ENCODE results near the gene ZNF598. TPM values are rescaled to one million over a fixed set of nuclear protein-coding genes. Genes with fewer than 3 reads are reported as not detected.
A peak's percentile ranks its signal among the peaks of the same experiment; 100 is the strongest.

Gene ZNF598
- total and polyA plus RNA-seq, 2 donors from 2014 or later: 14.3 to 34.9 TPM

- intact Hi-C loops (cut with DNase I): loop anchor here (10.0 kb wide), 1 partner anchor 119 kb away; the partner anchor contains the start of gene RAB26
- FAIRE-seq: no peak
- H3K4me1 ChIP-seq (ENCODE audit: control insufficient read depth in 2 of 3, insufficient read depth in 2 of 3, low read depth in 1 of 3, low read length in 3 of 3): peaks cover 0 to 41% (median 0%) of the 10 kb centered on the region in 3 donors
- no peaks in the 10 kb centered on the region for H3K36me3 ChIP-seq (ENCODE audit: control insufficient read depth in 2 of 3, insufficient read depth in 3 of 3, low read length in 3 of 3)
- H3K4me3 ChIP-seq (ENCODE audit: low read length in 3 of 3): peak overlapping the region in 2 of 3 donors; percentile 53 to 56
- peak overlapping the region in 2 of 3 donors; percentile 51 to 60 for H3K9ac ChIP-seq (ENCODE audit: low read length in 3 of 3)
- H3K9me3 ChIP-seq (ENCODE audit: control insufficient read depth in 2 of 3, insufficient read depth in 1 of 3, low read length in 3 of 3): no peaks in the 10 kb centered on the region
- H3K27me3 ChIP-seq (ENCODE audit: control insufficient read depth, insufficient read depth, low read length): no peaks in the 10 kb centered on the region
- H3K27ac ChIP-seq (ENCODE audit: low read depth in 2 of 2, low read length in 2 of 2): peak overlapping the region; percentile 30 to 43
- TF ChIP-seq CTCF (IDR thresholded peaks at IDR 0.05; ENCODE audit: borderline replicate concordance, extremely low read depth, insufficient read depth): no peak
- peak in 1 of 5 donors; percentile 73 for DNase-seq
Measured at GRCh38 chr16:2025878-2026460, 16.3 kb upstream of the ZNF598 start.

GRCh38 chr16:2025251-2025650, 15.6 kb upstream of the ZNF598 start:
- DNase-seq (peak in 1 of 5 donors; percentile 77), FAIRE-seq (no peak)
- TF ChIP-seq CTCF (IDR thresholded peaks at IDR 0.05; ENCODE audit: borderline replicate concordance, extremely low read depth, insufficient read depth): no peak
- peaks cover 0 to 41% (median 0%) of the 10 kb centered on the region in 3 donors for H3K4me1 ChIP-seq (ENCODE audit: control insufficient read depth in 2 of 3, insufficient read depth in 2 of 3, low read depth in 1 of 3, low read length in 3 of 3)
- intact Hi-C loops (cut with DNase I): loop anchor here (10.0 kb wide), 1 partner anchor 120 kb away; the partner anchor contains the start of gene RAB26
- no peak overlapping the region for H3K9ac ChIP-seq (ENCODE audit: low read length in 3 of 3)
- no peaks in the 10 kb centered on the region for H3K36me3 ChIP-seq (ENCODE audit: control insufficient read depth in 2 of 3, insufficient read depth in 3 of 3, low read length in 3 of 3)
- no peaks in the 10 kb centered on the region for H3K27me3 ChIP-seq (ENCODE audit: control insufficient read depth, insufficient read depth, low read length)
- H3K4me3 ChIP-seq (ENCODE audit: low read length in 3 of 3): no peak overlapping the region
- H3K27ac ChIP-seq (ENCODE audit: low read depth in 2 of 2, low read length in 2 of 2): no peak overlapping the region
- no peaks in the 10 kb centered on the region for H3K9me3 ChIP-seq (ENCODE audit: control insufficient read depth in 2 of 3, insufficient read depth in 1 of 3, low read length in 3 of 3)

- Histone ChIP-seq H3K4me1 (ENCODE audit: control insufficient read depth in 2 of 3, insufficient read depth in 2 of 3, low read depth in 1 of 3, low read length in 3 of 3) (peaks cover 0 to 44% (median 0%) of the 10 kb centered on the region in 3 donors), H3K27me3 (ENCODE audit: control insufficient read depth, insufficient read depth, low read length) (no peaks in the 10 kb centered on the region), H3K9me3 (ENCODE audit: control insufficient read depth in 2 of 3, insufficient read depth in 1 of 3, low read length in 3 of 3) (no peaks in the 10 kb centered on the region), H3K27ac (ENCODE audit: low read depth in 2 of 2, low read length in 2 of 2) (peak overlapping the region; percentile 20 to 69), H3K4me3 (ENCODE audit: low read length in 3 of 3) (no peak overlapping the region), H3K9ac (ENCODE audit: low read length in 3 of 3) (no peak overlapping the region), H3K36me3 (ENCODE audit: control insufficient read depth in 2 of 3, insufficient read depth in 3 of 3, low read length in 3 of 3) (no peaks in the 10 kb centered on the region)
- no peak for TF ChIP-seq CTCF (IDR thresholded peaks at IDR 0.05; ENCODE audit: borderline replicate concordance, extremely low read depth, insufficient read depth)
- no peak for FAIRE-seq
- DNase-seq: peak in 1 of 5 donors; percentile 67
- intact Hi-C loops (cut with DNase I): loop anchor here (10.0 kb wide), 1 partner anchor 121 kb away; the partner anchor contains the start of gene RAB26
Measured at GRCh38 chr16:2024032-2024420, 14.4 kb upstream of the ZNF598 start.

Data from kidney (tissue), 14 donors.